22Rv1 (cell line): ENCODE results near the gene COL6A3.

ENCODE experiments used
- H3K27ac ChIP-seq: fragments of 450-650 bp; 2 replicates; pipeline ENCODE4 v1.5.1; 2017
- ZFX ChIP-seq: fragments of 450-650 bp; IDR thresholded peaks from 2 replicates; pipeline ENCODE4 v1.6.1; 2017; ENCODE audit warnings: antibody characterized with exemption, borderline replicate concordance
- TF ChIP-seq, protein P1 (sequence below): fragments of 450-650 bp; IDR thresholded peaks from 2 replicates; pipeline ENCODE4 v1.5.1; 2017; ENCODE audit warnings: mild to moderate bottlenecking

COL6A3 gene

DNA sequence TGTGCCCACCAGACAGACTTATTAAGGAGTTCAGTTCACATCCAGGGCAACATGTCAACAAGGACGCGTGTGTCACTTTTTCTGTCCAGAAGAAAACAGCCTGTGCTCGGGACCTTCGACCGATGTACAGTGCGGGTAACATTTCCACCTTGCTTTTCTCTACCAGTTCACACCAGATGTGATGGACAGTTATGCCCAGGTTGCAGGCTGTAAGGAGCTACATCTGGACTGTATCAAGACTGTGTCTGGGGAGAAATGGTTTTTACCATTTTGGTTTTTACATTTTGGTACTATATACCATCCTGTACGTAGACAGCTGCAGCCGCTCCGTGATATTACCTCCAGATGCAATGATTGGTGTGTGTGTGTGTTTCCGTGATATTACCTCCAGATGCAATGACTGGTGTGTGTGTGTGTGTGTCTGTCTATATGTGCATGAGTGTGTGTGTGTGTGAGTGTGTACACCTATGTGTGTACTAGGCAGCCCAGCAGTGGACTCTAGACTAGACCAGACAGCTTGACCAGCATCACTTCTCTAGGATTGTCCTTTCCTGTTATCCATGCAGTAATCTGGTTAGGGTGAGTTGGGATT lies 118.0 kb downstream of the COL6A3 start:
- TF ChIP-seq ZFX = no peak
- TF ChIP-seq, protein P1, sequence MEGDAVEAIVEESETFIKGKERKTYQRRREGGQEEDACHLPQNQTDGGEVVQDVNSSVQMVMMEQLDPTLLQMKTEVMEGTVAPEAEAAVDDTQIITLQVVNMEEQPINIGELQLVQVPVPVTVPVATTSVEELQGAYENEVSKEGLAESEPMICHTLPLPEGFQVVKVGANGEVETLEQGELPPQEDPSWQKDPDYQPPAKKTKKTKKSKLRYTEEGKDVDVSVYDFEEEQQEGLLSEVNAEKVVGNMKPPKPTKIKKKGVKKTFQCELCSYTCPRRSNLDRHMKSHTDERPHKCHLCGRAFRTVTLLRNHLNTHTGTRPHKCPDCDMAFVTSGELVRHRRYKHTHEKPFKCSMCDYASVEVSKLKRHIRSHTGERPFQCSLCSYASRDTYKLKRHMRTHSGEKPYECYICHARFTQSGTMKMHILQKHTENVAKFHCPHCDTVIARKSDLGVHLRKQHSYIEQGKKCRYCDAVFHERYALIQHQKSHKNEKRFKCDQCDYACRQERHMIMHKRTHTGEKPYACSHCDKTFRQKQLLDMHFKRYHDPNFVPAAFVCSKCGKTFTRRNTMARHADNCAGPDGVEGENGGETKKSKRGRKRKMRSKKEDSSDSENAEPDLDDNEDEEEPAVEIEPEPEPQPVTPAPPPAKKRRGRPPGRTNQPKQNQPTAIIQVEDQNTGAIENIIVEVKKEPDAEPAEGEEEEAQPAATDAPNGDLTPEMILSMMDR = no peak
- H3K27ac ChIP-seq = no peak overlapping the region

DNA sequence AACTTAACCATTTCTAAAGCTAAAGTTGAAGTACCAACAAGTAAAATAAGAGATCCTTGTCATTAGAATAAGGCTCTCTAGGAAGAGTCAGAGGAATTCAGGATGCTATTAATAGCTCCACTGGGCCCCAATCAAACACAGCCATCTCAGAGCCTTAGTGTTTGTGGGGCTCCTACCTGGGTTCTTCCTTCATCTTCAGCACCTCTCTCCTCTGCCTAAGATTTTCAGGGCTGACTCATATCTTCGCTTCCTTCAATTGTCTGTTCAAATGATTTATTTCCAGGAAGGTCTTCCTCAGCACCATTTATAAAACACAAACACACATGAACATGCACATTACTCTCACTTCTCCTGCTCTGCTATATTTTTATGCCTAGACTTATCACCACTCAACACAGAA lies 119.5 kb downstream of the COL6A3 start:
- no peak for TF ChIP-seq ZFX
- TF ChIP-seq, protein P1 = no peak
- no peak overlapping the region for H3K27ac ChIP-seq

DNA sequence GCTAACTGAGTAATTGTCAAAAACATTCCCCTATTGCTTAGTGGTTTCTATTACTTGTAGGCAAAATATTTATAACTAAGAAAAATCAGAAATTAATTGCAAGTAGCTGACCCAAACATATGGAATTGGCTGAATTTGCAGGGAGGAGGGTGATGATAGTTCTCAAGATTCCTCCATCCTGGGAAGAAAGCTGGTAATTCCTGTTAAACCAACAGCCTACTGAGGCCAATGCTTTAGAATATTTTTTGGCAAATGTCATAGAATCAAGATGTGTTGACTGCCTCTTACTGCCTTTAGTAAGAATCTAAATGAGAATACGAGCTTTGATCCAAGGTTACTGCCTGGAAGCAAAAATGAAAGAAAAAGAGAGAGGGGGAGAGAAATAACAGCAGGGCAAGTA lies 120.0 kb downstream of the COL6A3 start:
- TF ChIP-seq, protein P1 = no peak
- no peak for TF ChIP-seq ZFX
- no peak overlapping the region for H3K27ac ChIP-seq

DNA sequence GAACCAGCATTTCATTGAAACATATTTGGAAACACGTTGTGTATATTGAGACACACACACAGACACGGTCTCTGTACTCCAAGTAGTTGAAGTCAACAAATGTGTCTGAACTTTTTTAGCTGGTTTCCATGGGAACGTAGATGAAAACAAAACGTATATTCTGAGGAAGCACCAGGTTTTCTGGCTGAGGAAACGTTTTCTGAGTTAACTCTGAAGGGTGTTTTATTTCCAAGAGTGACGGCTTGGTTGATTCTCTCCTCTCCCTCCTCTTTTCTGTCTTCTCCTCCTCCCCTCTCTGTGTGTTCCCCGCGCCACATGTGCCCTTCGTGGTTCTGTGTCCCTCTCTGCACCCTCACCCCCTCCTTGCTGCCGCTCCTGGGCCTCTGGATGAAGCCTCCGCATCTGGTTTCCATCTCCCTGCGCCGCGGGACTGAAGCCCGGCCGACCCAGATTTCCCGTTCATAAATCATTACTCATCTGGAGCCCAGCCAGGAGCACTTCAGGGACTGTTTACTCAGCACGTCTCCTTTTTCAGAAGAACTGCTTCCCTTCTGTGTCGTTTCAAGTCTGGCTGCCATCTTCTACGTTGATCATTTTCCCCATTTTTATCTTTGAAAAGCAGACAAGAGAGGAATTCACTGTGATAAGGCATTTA lies 122.7 kb downstream of the COL6A3 start:
- no peak for TF ChIP-seq ZFX
- TF ChIP-seq, protein P1 = no peak
- H3K27ac ChIP-seq = no peak overlapping the region

DNA sequence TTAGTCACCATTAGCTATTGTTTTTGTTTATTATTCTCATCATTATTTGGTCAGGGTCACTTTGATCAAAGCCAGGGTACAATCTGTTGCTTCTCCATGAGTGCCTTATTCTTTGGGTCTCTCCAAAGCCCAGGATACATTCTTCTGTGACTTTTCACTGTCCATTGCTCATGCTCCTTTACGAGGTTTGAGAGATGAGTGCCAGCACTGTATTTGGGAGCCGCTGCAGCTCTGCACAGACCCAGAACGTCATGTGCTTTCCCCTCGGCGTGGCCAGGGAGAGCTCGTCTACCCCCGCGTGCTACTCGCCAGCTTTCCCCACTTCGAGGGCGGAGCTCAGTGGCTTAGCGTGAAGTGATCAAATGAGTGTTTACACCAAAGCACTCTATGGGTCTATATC lies 123.7 kb downstream of the COL6A3 start:
- H3K27ac ChIP-seq = no peak overlapping the region
- TF ChIP-seq, protein P1 = no peak
- TF ChIP-seq ZFX = no peak

DNA sequence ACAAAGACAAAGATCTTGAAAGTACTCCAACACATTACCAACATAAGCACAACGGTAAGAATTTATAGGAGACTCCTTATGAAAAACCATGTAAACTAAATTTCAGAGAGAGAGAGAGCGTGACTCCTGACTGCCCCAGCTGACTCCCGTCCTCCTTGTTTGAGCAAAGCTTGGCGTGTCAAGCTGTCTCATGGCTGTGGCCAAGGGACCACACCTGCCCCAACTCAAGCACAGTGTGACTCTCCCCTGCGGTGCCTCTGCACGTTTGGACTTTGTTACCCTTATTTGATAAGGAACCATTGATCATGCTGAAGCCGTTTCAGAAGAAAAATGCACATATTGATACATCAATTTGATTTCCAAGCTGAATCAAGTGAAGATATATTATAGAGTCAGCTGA lies 124.8 kb downstream of the COL6A3 start:
- H3K27ac ChIP-seq = no peak overlapping the region
- TF ChIP-seq, protein P1 = no peak
- no peak for TF ChIP-seq ZFX

DNA sequence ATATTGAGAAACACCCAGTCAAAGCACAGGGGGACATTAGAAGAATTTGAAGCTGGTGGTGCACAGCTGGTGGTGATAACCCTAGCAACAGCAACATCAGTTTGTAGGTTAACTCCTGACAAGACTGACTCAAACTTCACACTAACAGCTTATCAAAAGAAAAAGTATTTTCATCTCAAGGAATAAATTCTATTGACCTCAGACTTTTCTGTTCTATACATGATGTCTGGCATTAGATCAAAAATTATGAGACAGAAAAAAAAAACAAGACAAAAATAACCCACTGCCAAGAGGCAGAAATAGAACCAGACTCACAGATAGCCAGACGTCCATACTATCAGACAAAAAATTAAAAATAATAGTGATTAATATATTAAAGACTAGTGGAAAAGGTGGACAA lies 126.1 kb downstream of the COL6A3 start:
- no peak overlapping the region for H3K27ac ChIP-seq
- no peak for TF ChIP-seq ZFX
- TF ChIP-seq, protein P1 = no peak
